Measurements from ENCODE around the gene FOCAD. TPM values are rescaled to one million over a fixed set of nuclear protein-coding genes. Genes with fewer than 3 reads are reported as not detected.
A peak's percentile ranks its signal among the peaks of the same experiment; 100 is the strongest.

The FOCAD gene
- total RNA-seq, 2 donors from 2014 or later, result 32.0 to 76.1 TPM

GRCh38 chr9:20978249-20978648 is 294.2 kb downstream of the FOCAD start:
- Histone ChIP-seq H3K27ac (no peak overlapping the region), H3K36me3 (no peaks in the 10 kb centered on the region), H3K27me3 (replicated peaks; ENCODE audit: insufficient read depth) (no peaks in the 10 kb centered on the region), H3K9me3 (no peaks in the 10 kb centered on the region), H3K4me1 (replicated peaks) (peaks cover 2% of the 10 kb centered on the region), H3K4me3 (no peak overlapping the region)
- TF ChIP-seq CTCF (IDR thresholded peaks at IDR 0.05) (no peak), POLR2AphosphoS5 (IDR thresholded peaks at IDR 0.05) (no peak), POLR2A (IDR thresholded peaks at IDR 0.05) (no peak)
- intact Hi-C loops (cut with DNase I), result no loop called here
- no peak for DNase-seq (ENCODE audit: low spot score)
- 97% methylated on average over 2 of the region's 2 CpGs for WGBS

- no peaks in the 10 kb centered on the region for H3K36me3 ChIP-seq
- DNase-seq (ENCODE audit: low spot score), result peak; percentile 11
- WGBS, result 12% methylated on average over 3 of the region's 3 CpGs
- no peak overlapping the region for H3K4me3 ChIP-seq
- no peaks in the 10 kb centered on the region for H3K9me3 ChIP-seq
- peak; percentile 47 for TF ChIP-seq POLR2AphosphoS5 (IDR thresholded peaks at IDR 0.05)
- TF ChIP-seq CTCF (IDR thresholded peaks at IDR 0.05), result no peak
- peaks cover 2% of the 10 kb centered on the region for H3K4me1 ChIP-seq (replicated peaks)
- peak overlapping the region; percentile 3 to 13 for H3K27ac ChIP-seq
- H3K27me3 ChIP-seq (replicated peaks; ENCODE audit: insufficient read depth), result no peaks in the 10 kb centered on the region
- intact Hi-C loops (cut with DNase I), result loop anchor here (2.0 to 10.0 kb wide), 2 partner anchors 50 to 114 kb away; partner anchors contain the start of gene HACD4
Measured at GRCh38 chr9:20980832-20981455, 296.9 kb downstream of the FOCAD start.

GRCh38 chr9:20981486-20981885 is 297.4 kb downstream of the FOCAD start:
- DNase-seq (ENCODE audit: low spot score), result peak; percentile 8
- Histone ChIP-seq H3K4me3 (no peak overlapping the region), H3K27ac (peak overlapping the region; percentile 3 to 13), H3K4me1 (replicated peaks) (peaks cover 2% of the 10 kb centered on the region), H3K36me3 (no peaks in the 10 kb centered on the region), H3K9me3 (no peaks in the 10 kb centered on the region), H3K27me3 (replicated peaks; ENCODE audit: insufficient read depth) (no peaks in the 10 kb centered on the region)
- TF ChIP-seq CTCF (IDR thresholded peaks at IDR 0.05) (no peak), POLR2A (IDR thresholded peaks at IDR 0.05) (no peak), POLR2AphosphoS5 (IDR thresholded peaks at IDR 0.05) (no peak)
- intact Hi-C loops (cut with DNase I), result loop anchor here (2.0 to 10.0 kb wide), 2 partner anchors 49 to 113 kb away; partner anchors contain the start of gene HACD4
- WGBS, result 8% methylated on average over 2 of the region's 2 CpGs

GRCh38 chr9:20984506-20984905 is 300.4 kb downstream of the FOCAD start:
- H3K4me1 ChIP-seq (replicated peaks), result peaks cover 2% of the 10 kb centered on the region
- no peak for TF ChIP-seq POLR2A (IDR thresholded peaks at IDR 0.05)
- no peak for TF ChIP-seq CTCF (IDR thresholded peaks at IDR 0.05)
- no peak for TF ChIP-seq POLR2AphosphoS5 (IDR thresholded peaks at IDR 0.05)
- no peak for DNase-seq (ENCODE audit: low spot score)
- no peak overlapping the region for H3K4me3 ChIP-seq
- H3K27me3 ChIP-seq (replicated peaks; ENCODE audit: insufficient read depth), result no peaks in the 10 kb centered on the region
- intact Hi-C loops (cut with DNase I), result loop anchor here (10.0 kb wide), 1 partner anchor 110 kb away; no protein-coding TSS in a partner anchor
- WGBS, result 61% methylated on average over 3 of the region's 3 CpGs
- H3K36me3 ChIP-seq, result no peaks in the 10 kb centered on the region
- H3K9me3 ChIP-seq, result no peaks in the 10 kb centered on the region
- no peak overlapping the region for H3K27ac ChIP-seq

Measured in prostate gland (tissue), 2 donors.